SU-DHL-6 (cell line): ENCODE measurements around the gene GPR63.

Experiments
- EZH2phosphoT487 ChIP-seq: fragments of 200-600 bp; sonication (generic), shearing (Covaris generic); conservative IDR thresholded peaks from 2 replicates; pipeline ENCODE4 v1.6.1; 2018; ENCODE audit warnings: mild to moderate bottlenecking, antibody characterized with exemption, low read length, moderate library complexity, mixed read lengths
- TF ChIP-seq, protein P1 (sequence below): fragments of 200-600 bp; sonication (generic); IDR thresholded peaks from one replicate; pipeline ENCODE4 v1.5.1; 2017; ENCODE audit warnings: antibody characterized with exemption, mild to moderate bottlenecking, low read length, moderate library complexity; ENCODE audit not compliant: insufficient read depth, poor library complexity, severe bottlenecking

DNA sequence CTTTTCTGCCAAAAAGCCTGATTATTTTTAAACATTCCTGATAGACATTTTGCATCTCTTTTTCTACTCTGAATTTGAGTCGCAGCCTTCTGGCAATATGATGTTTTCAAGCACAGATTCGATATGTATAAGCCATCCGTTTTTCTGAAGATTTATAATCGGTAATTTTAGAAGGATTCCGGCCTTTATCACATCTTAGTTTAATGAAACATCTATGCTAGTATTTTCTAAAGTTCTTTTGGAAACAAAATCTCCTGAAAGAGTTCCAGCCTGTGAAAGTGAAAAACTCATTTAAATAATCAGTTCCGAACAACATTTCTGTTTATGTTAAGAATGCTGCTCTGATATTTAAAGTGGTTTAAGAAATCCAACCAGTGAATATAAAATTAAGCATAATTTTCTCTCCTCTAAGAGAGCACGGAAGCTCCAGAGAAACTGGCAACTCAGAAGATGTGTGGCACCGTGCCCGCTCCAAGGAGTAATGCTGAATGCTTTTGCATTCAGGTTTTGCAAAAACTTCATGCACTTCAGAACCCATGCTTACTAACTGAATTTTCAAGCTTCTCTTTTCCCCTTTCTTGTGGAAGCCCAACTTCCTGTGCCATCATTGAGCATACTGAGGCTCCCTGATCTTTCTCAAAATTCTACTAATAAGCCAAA, 39.7 kb upstream of the GPR63 start:
- TF ChIP-seq, protein P1, sequence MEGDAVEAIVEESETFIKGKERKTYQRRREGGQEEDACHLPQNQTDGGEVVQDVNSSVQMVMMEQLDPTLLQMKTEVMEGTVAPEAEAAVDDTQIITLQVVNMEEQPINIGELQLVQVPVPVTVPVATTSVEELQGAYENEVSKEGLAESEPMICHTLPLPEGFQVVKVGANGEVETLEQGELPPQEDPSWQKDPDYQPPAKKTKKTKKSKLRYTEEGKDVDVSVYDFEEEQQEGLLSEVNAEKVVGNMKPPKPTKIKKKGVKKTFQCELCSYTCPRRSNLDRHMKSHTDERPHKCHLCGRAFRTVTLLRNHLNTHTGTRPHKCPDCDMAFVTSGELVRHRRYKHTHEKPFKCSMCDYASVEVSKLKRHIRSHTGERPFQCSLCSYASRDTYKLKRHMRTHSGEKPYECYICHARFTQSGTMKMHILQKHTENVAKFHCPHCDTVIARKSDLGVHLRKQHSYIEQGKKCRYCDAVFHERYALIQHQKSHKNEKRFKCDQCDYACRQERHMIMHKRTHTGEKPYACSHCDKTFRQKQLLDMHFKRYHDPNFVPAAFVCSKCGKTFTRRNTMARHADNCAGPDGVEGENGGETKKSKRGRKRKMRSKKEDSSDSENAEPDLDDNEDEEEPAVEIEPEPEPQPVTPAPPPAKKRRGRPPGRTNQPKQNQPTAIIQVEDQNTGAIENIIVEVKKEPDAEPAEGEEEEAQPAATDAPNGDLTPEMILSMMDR, result no peak
- no peak for TF ChIP-seq EZH2phosphoT487
